MCF 10A (cell line): Measurements from ENCODE around the gene SLC7A5. TPM values are rescaled to one million over a fixed set of nuclear protein-coding genes. Genes with fewer than 3 reads are reported as not detected.

Experiments used
- BruUV-seq: library from RNA; stranded (reverse); fragments of 400-500 nt; replicated peaks from 2 replicates; lab custom pipeline; 2021; lab: Mats Ljungman, UMichigan
- CTCF ChIA-PET: fragments of 300-600 bp; sonication (Branson Sonifier 250); formaldehyde crosslinking; extraction: SDS; loops from one replicate; lab custom pipeline; 2021; ENCODE audit warnings: antibody characterized with exemption, inconsistent platforms; lab: Yijun Ruan, JAX
- POLR2A ChIA-PET: fragments of 300-600, 350-650 bp; sonication (Branson Sonifier 250); formaldehyde crosslinking; extraction: SDS; loops from one replicate; lab custom pipeline; 2020; ENCODE audit warnings: antibody characterized with exemption, inconsistent platforms; lab: Yijun Ruan, JAX
- DNase-seq: peaks from one replicate; pipeline ENCODE4 v3.0.0-alpha.2; 2018; ENCODE audit not compliant: unreplicated experiment
- H3K27ac Mint-ChIP-seq: one replicate; pipeline ENCODE4 v1.8.0; 2022; ENCODE audit warnings: mild to moderate bottlenecking, low read depth, mixed read lengths; ENCODE audit not compliant: unreplicated experiment
- H3K27me3 Mint-ChIP-seq: one replicate; pipeline ENCODE4 v1.8.0; 2022; ENCODE audit warnings: mixed read lengths; ENCODE audit not compliant: insufficient read depth, unreplicated experiment
- H3K36me3 Mint-ChIP-seq: one replicate; pipeline ENCODE4 v1.8.0; 2022; ENCODE audit warnings: mild to moderate bottlenecking, moderate library complexity, mixed read lengths; ENCODE audit not compliant: insufficient read depth, unreplicated experiment
- H3K4me1 Mint-ChIP-seq: one replicate; pipeline ENCODE4 v1.8.0; 2022; ENCODE audit warnings: mixed read lengths; ENCODE audit not compliant: insufficient read depth, unreplicated experiment
- H3K4me3 Mint-ChIP-seq: one replicate; pipeline ENCODE4 v1.8.0; 2022; ENCODE audit warnings: mild to moderate bottlenecking, moderate library complexity, mixed read lengths; ENCODE audit not compliant: unreplicated experiment
- H3K9me3 Mint-ChIP-seq: one replicate; pipeline ENCODE4 v1.8.0; 2022; ENCODE audit warnings: mixed read lengths; ENCODE audit not compliant: unreplicated experiment
- intact Hi-C: fragments of 100-400 bp; cut with micrococcal nuclease; formaldehyde crosslinking; loops from 2 replicates; pipeline ENCODE4 v1.14.1; 2022
- total RNA-seq: library from RNA; stranded (reverse); gene quantifications from 2 replicates; pipeline ENCODE4 v1.2.3, GENCODE V29; 2022
- TF ChIP-seq, protein P1 (sequence below): fragments of 200-600 bp; IDR thresholded peaks from one replicate; pipeline ENCODE4 v1.8.0; 2022; ENCODE audit warnings: antibody characterized with exemption, mild to moderate bottlenecking; ENCODE audit not compliant: unreplicated experiment

SLC7A5 gene
- total RNA-seq, 1 experiment from 2014 or later: 1,007 TPM

DNA sequence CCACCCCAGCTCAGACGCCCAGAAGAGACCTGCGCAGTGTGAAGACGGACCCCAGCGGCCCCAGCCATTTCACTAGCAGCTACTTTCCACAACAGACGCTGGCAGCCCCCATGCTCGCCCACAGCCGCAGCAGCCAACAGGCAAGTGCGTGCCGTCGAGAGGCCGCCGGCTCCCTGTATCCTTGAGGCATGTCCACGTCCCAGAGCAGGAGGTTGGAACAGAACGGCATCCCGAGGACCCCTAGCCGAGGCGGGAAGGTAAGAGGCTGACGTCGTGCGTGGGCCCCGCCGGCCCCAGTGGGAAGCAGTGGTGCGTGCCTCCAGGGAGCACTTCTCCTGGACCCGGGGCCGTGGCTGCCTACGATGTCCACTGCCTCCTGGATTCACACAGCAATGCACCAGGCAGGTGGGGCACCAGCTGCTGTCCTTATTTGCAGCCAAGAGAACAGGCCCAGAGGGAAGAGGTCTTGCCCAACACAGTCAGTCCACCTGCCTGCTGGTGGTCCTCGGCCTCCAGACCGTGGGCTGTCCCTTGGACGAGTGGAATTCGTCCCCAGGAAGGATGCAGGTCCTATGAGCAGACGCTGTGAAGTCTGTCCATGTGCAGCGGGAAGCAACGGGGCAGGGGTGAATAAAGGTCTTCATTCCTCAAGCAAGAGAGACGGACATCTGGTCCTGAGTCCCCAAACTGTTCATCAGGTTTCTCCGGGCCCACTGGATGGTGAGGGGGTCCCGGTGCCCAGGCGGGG lies 38.5 kb downstream of the SLC7A5 start:
- no TSS peak for BruUV-seq
- no peaks in the 10 kb centered on the region for H3K9me3 Mint-ChIP-seq

DNA sequence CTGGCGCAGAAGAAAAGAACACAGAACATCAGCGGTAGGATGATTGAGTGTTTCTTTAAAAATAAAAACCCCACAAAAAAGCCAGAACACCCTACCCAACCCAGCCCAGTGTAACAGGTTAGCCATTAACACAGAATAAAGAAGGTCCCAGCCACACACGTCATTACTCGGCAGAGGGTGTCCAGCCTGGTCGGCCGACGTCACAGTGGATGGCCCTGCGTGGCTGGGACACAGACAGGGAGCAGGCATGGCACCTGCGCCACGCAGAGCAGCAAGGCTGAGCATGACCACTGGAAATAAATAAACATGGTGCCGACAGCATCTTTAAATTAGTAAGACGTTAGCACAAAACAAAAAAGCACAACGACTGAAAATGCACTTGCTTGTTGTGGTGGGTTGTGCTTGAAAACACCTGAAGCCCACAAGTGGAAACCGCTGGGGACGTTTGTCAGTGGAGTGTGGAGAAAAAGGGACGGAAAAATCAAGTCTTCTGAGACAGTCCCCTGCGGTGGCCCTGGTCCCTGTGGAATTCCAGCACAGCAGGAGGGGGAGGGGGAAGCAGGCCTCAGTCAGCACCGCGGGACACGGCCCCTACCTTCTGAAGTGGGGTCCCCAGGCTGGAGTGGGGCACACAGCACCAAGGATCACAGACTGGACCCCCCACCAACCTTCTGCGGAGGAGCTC lies 39.2 kb downstream of the SLC7A5 start:
- Mint-ChIP-seq H3K27me3 (no peaks in the 10 kb centered on the region), H3K36me3 (peaks cover 90% of the 10 kb centered on the region), H3K4me1 (no peaks in the 10 kb centered on the region), H3K9me3 (no peaks in the 10 kb centered on the region), H3K4me3 (no peak overlapping the region), H3K27ac (no peak overlapping the region)
- intact Hi-C loops: no loop called here
- TF ChIP-seq, protein P1, sequence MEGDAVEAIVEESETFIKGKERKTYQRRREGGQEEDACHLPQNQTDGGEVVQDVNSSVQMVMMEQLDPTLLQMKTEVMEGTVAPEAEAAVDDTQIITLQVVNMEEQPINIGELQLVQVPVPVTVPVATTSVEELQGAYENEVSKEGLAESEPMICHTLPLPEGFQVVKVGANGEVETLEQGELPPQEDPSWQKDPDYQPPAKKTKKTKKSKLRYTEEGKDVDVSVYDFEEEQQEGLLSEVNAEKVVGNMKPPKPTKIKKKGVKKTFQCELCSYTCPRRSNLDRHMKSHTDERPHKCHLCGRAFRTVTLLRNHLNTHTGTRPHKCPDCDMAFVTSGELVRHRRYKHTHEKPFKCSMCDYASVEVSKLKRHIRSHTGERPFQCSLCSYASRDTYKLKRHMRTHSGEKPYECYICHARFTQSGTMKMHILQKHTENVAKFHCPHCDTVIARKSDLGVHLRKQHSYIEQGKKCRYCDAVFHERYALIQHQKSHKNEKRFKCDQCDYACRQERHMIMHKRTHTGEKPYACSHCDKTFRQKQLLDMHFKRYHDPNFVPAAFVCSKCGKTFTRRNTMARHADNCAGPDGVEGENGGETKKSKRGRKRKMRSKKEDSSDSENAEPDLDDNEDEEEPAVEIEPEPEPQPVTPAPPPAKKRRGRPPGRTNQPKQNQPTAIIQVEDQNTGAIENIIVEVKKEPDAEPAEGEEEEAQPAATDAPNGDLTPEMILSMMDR: no peak
- CTCF ChIA-PET: interaction anchor here (2.3 kb wide), 1 partner anchor 20 kb away, joined by 8 read pairs; no protein-coding TSS in a partner anchor
- DNase-seq: no peak
- POLR2A ChIA-PET: interaction anchor here (0.6 to 2.5 kb wide), 9 partner anchors 21 to 64 kb away, joined by 3 to 11 read pairs (median 3); partner anchors contain the start of gene KLHDC4
- TSS peak; percentile 38 for BruUV-seq

More for the DNA sequence above, 38.5 kb downstream of the SLC7A5 start:
- Mint-ChIP-seq H3K36me3 (peaks cover 92% of the 10 kb centered on the region), H3K27ac (no peak overlapping the region), H3K27me3 (no peaks in the 10 kb centered on the region), H3K4me1 (no peaks in the 10 kb centered on the region), H3K4me3 (no peak overlapping the region)
- CTCF ChIA-PET: interaction anchor here (0.7 to 2.3 kb wide), 3 partner anchors 19 to 52 kb away, joined by 3 to 8 read pairs (median 3); no protein-coding TSS in a partner anchor
- DNase-seq: no peak
- TF ChIP-seq, protein P1: no peak
- POLR2A ChIA-PET: interaction anchor here (0.6 to 2.5 kb wide), 8 partner anchors 22 to 65 kb away, joined by 3 to 14 read pairs (median 5); partner anchors contain the start of gene KLHDC4
- intact Hi-C loops: no loop called here

DNA sequence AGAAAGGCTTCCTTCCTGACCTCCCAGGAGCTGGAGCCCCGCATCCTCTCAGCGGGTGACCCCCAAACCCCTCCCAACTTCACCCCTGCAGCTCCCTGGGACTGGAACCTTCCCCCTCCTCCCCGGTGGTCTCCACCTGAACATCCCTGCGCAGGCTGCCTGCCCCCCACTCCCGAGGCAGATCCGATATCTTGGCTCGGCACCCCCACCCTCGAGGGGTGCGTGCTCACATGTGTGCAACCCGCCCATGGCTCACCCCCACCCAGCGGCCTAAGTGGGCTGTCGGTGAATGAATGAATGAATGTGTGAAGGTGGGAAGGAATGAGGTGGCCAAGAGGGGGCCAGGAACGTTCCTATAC lies 39.7 kb downstream of the SLC7A5 start:
- H3K27me3 Mint-ChIP-seq: no peaks in the 10 kb centered on the region
- ChIA-PET CTCF (interaction anchor here (1.4 to 2.8 kb wide), 2 partner anchors 42 to 50 kb away, joined by 9 to 16 read pairs; no protein-coding TSS in a partner anchor), POLR2A (interaction anchor here (0.8 to 5.9 kb wide), 8 partner anchors 21 to 51 kb away, joined by 3 to 65 read pairs (median 8); no protein-coding TSS in a partner anchor)
- H3K4me3 Mint-ChIP-seq: no peak overlapping the region
- no peak for DNase-seq
- H3K36me3 Mint-ChIP-seq: peaks cover 86% of the 10 kb centered on the region
- H3K4me1 Mint-ChIP-seq: peaks cover 4% of the 10 kb centered on the region
- no peak overlapping the region for H3K27ac Mint-ChIP-seq
- no TSS peak for BruUV-seq
- no peaks in the 10 kb centered on the region for H3K9me3 Mint-ChIP-seq
- TF ChIP-seq, protein P1: no peak
- intact Hi-C loops: no loop called here
